ENCODE data around the gene RASSF7.

The RASSF7 gene

GRCh38 chr11:553988-554340 lies 6.8 kb upstream of the RASSF7 start:
- no peak for TF ChIP-seq CTCF (IDR thresholded peaks at IDR 0.05; ENCODE audit: low read depth, low read length)
- no peak for DNase-seq (ENCODE audit: low read depth in 2 of 2)
- no peak overlapping the region for H3K4me3 ChIP-seq (replicated peaks in 1 of 2; ENCODE audit: low read depth in 2 of 2, low read length in 2 of 2)

- peak; percentile 52 for TF ChIP-seq CTCF (IDR thresholded peaks at IDR 0.05; ENCODE audit: low read depth, low read length)
- H3K4me3 ChIP-seq (replicated peaks in 1 of 2; ENCODE audit: low read depth in 2 of 2, low read length in 2 of 2), result no peak overlapping the region
- peak; percentile 34 to 38 for DNase-seq (ENCODE audit: low read depth in 2 of 2)
These were observed 6.1 kb upstream of the RASSF7 start for GRCh38 chr11:554428-555226.

- DNase-seq (ENCODE audit: low read depth in 2 of 2), result no peak
- no peak overlapping the region for H3K4me3 ChIP-seq (replicated peaks in 1 of 2; ENCODE audit: low read depth in 2 of 2, low read length in 2 of 2)
- no peak for TF ChIP-seq CTCF (IDR thresholded peaks at IDR 0.05; ENCODE audit: low read depth, low read length)
These were observed 5.5 kb upstream of the RASSF7 start for GRCh38 chr11:555227-555779.

GRCh38 chr11:555780-556661 lies 4.7 kb upstream of the RASSF7 start:
- no peak for DNase-seq (ENCODE audit: low read depth in 2 of 2)
- H3K4me3 ChIP-seq (replicated peaks in 1 of 2; ENCODE audit: low read depth in 2 of 2, low read length in 2 of 2), result no peak overlapping the region
- no peak for TF ChIP-seq CTCF (IDR thresholded peaks at IDR 0.05; ENCODE audit: low read depth, low read length)

GRCh38 chr11:556662-557256 lies 4.0 kb upstream of the RASSF7 start:
- DNase-seq (ENCODE audit: low read depth in 2 of 2), result no peak
- TF ChIP-seq CTCF (IDR thresholded peaks at IDR 0.05; ENCODE audit: low read depth, low read length), result no peak
- no peak overlapping the region for H3K4me3 ChIP-seq (replicated peaks in 1 of 2; ENCODE audit: low read depth in 2 of 2, low read length in 2 of 2)

- no peak overlapping the region for H3K4me3 ChIP-seq (replicated peaks in 1 of 2; ENCODE audit: low read depth in 2 of 2, low read length in 2 of 2)
- DNase-seq (ENCODE audit: low read depth in 2 of 2), result no peak
- TF ChIP-seq CTCF (IDR thresholded peaks at IDR 0.05; ENCODE audit: low read depth, low read length), result no peak
These were observed 3.2 kb upstream of the RASSF7 start for GRCh38 chr11:557328-558132.

Data from cardiac fibroblast (primary cell).